Adrenal gland (tissue), 12 donors: ENCODE data around the gene FJX1. TPM values are rescaled to one million over a fixed set of nuclear protein-coding genes. Genes with fewer than 3 reads are reported as not detected.

Source experiments
- DNase-seq, 7 donors: peaks; one replicate each; pipeline ENCODE4 v3.0.0-alpha.2; 2019 to 2020
- H3K27ac ChIP-seq, 5 donors: fragments of 200-600 bp; sonication (generic) in 4 of 5; 1 replicate in 3 of 5; 2 replicates in 2 of 5; pipeline versions ENCODE4 v1.5.1 to v1.8.0; 2016 to 2020; ENCODE audit warnings: mild to moderate bottlenecking in 1 of 5
- H3K27me3 ChIP-seq: fragments of 200-600 bp; 2 replicates; pipeline ENCODE4 v1.8.0; 2021
- H3K36me3 ChIP-seq, 2 donors: fragments of 200-600 bp; replicated peaks in 1 of 2; 1 replicate in 1 of 2; 2 replicates in 1 of 2; pipeline versions ENCODE4 v1.5.1 to v1.8.0; 2018 to 2022
- H3K4me1 ChIP-seq, 2 donors: fragments of 200-600 bp; replicated peaks in 1 of 2; 1 replicate in 1 of 2; 2 replicates in 1 of 2; pipeline versions ENCODE4 v1.5.1 to v1.8.0; 2018 to 2021
- H3K4me3 ChIP-seq, 4 donors: fragments of 200-600 bp; sonication (generic) in 3 of 4; one replicate each; pipeline ENCODE4 v1.5.1; 2016 to 2018
- H3K9me3 ChIP-seq, 3 donors: fragments of 200-600 bp; sonication (generic) in 1 of 3; replicated peaks in 1 of 3; 1 replicate in 2 of 3; 2 replicates in 1 of 3; pipeline versions ENCODE4 v1.5.1 to v1.8.0; 2016 to 2021
- CTCF ChIP-seq, 6 experiments: fragments of 450-650 bp in 4 of 6; fragments of 200-600 bp in 2 of 6; sonication (generic) in 1 of 6; IDR thresholded peaks; 1 replicate in 5 of 6; 2 replicates in 1 of 6; pipeline versions ENCODE4 v1.5.1 to v1.8.0; 2016 to 2021; ENCODE audit warnings: antibody characterized with exemption in 6 of 6, mild to moderate bottlenecking in 2 of 6, moderate library complexity in 1 of 6
- POLR2A ChIP-seq, 2 donors: fragments of 450-650 bp; IDR thresholded peaks; one replicate each; pipeline ENCODE4 v1.6.1; 2017; ENCODE audit warnings: antibody characterized with exemption in 2 of 2, mild to moderate bottlenecking in 2 of 2, moderate library complexity in 1 of 2
- WGBS, 4 donors: extraction: QIAGEN DNeasy Blood & Tissue Kit in 2 of 4; methylation state at CpG; one replicate each; pipeline versions ENCODE4 v1.1.5 to v1.1.7; 2013 to 2017; 5-methylcytosine and 5-hydroxymethylcytosine counted together
- intact Hi-C, 2 donors: fragments of 100-400 bp; cut with DNase I; formaldehyde crosslinking; loops; one replicate each; pipeline versions ENCODE4 v1.14.1 to v1.15.0; 2022 to 2023
- polyA plus RNA-seq, 3 donors: library from polyadenylated mRNA; stranded (reverse); fragments of 200-250 nt in 2 of 3; fragments of 350-450 nt in 1 of 3; fragmentation: Illumina TruSeq in 1 of 3; extraction: RNeasy Lipid Tissue Mini Kit (QIAGEN cat#74804) in 1 of 3; gene quantifications; one replicate each; pipeline ENCODE4 v1.2.3, GENCODE V29; 2013 to 2014
- total RNA-seq, 9 donors: library from RNA; depleted of rRNA in 4 of 9; stranded (reverse); fragments of >200 nt in 4 of 9; fragments of 120-200 nt in 1 of 9; fragmentation: NEBNext Ultra II Directional in 1 of 9; extraction: Animal tissue kit (Norgen Biotek cat#: 25700) in 1 of 9; gene quantifications; one replicate each; pipeline versions ENCODE4 v1.1.0 to v1.2.4, GENCODE V29; 2013 to 2023
- donor health status: healthy with polysubstance abuse.
- donor health status: Bipolar disorder and iron deficiency.
- donor health status: DM: yes; HTN: yes; CAD: no.
- donor health status: DM: no; HTN: no; CAD: no.
- donor health status: DM: no; HTN: no; CAD: no.
- donor health status: DM: yes; HTN: yes; CAD: no.

FJX1 gene
- total and polyA plus RNA-seq, 12 donors = 1.1 to 37.1 (median 9.1) TPM

GRCh38 chr11:35623621-35624168 is 5.4 kb downstream of the FJX1 start:
- no peaks in the 10 kb centered on the region for H3K9me3 ChIP-seq
- TF ChIP-seq POLR2A (IDR thresholded peaks at IDR 0.05) (no peak), CTCF (IDR thresholded peaks at IDR 0.05) (no peak)
- H3K4me1 ChIP-seq = peaks cover 17 to 25% of the 10 kb centered on the region in 2 donors
- no peak for DNase-seq
- H3K4me3 ChIP-seq = no peak overlapping the region
- intact Hi-C loops = no loop called here
- 82 to 90% (median 86%) methylated on average over 8 of the region's 8 CpGs for WGBS, 4 donors
- H3K27ac ChIP-seq = no peak overlapping the region
- no peaks in the 10 kb centered on the region for H3K36me3 ChIP-seq
- H3K27me3 ChIP-seq = no peaks in the 10 kb centered on the region

DNA sequence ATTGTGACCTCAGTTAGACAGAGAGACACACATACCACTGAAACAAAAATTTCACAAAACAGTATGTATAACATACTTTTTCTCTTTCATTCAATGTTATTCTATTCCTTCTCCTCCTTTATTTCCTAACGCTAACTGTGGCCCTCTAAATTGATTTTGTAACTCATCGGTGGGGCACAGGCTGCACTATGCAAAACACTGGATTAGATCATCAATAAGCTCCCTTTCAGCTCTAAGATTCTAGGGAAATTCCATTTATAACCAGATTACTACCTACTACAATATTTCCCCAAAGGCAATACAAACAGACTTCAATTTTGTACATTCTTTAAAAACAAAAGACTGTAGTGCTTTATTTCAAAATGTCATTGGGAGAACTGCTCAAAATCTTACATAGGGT is 6.1 kb downstream of the FJX1 start:
- Histone ChIP-seq H3K27ac (no peak overlapping the region), H3K4me1 (peaks cover 12 to 19% of the 10 kb centered on the region in 2 donors), H3K36me3 (no peaks in the 10 kb centered on the region), H3K9me3 (no peaks in the 10 kb centered on the region), H3K4me3 (no peak overlapping the region), H3K27me3 (no peaks in the 10 kb centered on the region)
- intact Hi-C loops = no loop called here
- TF ChIP-seq POLR2A (IDR thresholded peaks at IDR 0.05) (no peak), CTCF (IDR thresholded peaks at IDR 0.05) (no peak)
- no peak for DNase-seq
- 85 to 89% (median 86%) methylated on average over 2 of the region's 2 CpGs for WGBS, 4 donors

- no peak for TF ChIP-seq CTCF (IDR thresholded peaks at IDR 0.05)
- no peak for TF ChIP-seq POLR2A (IDR thresholded peaks at IDR 0.05)
- DNase-seq = no peak
- Histone ChIP-seq H3K36me3 (no peaks in the 10 kb centered on the region), H3K9me3 (no peaks in the 10 kb centered on the region), H3K4me1 (peaks cover 7 to 15% of the 10 kb centered on the region in 2 donors), H3K4me3 (no peak overlapping the region), H3K27me3 (no peaks in the 10 kb centered on the region), H3K27ac (no peak overlapping the region)
- intact Hi-C loops = no loop called here
Observed at GRCh38 chr11:35624781-35625180, 6.5 kb downstream of the FJX1 start.

GRCh38 chr11:35626501-35626900 is 8.2 kb downstream of the FJX1 start:
- Histone ChIP-seq H3K4me1 (peaks cover 0 to 4% of the 10 kb centered on the region in 2 donors), H3K9me3 (no peaks in the 10 kb centered on the region), H3K27me3 (peaks cover 5% of the 10 kb centered on the region), H3K36me3 (no peaks in the 10 kb centered on the region), H3K4me3 (no peak overlapping the region), H3K27ac (no peak overlapping the region)
- intact Hi-C loops = no loop called here
- no peak for DNase-seq
- 89 to 98% (median 94%) methylated on average over 2 of the region's 2 CpGs for WGBS, 4 donors
- no peak for TF ChIP-seq CTCF (IDR thresholded peaks at IDR 0.05)
- no peak for TF ChIP-seq POLR2A (IDR thresholded peaks at IDR 0.05)
